Astrocyte (in vitro differentiated cells and primary cell): ENCODE measurements around the gene TVP23A. TPM values are rescaled to one million over a fixed set of nuclear protein-coding genes. Genes with fewer than 3 reads are reported as not detected.
A peak's percentile ranks its signal among the peaks of the same experiment; 100 is the strongest.

Experiments used
- DNase-seq: peaks from one replicate; pipeline ENCODE4 v3.0.0-alpha.2; 2010; ENCODE audit warnings: low read depth
- FAIRE-seq: peaks from 2 replicates; lab custom pipeline; 2011; peaks lifted over from hg19 to GRCh38; lab: Jason Lieb, UNC
- H2AFZ ChIP-seq: 2 replicates; pipeline ENCODE4 v1.6.0; 2012; ENCODE audit warnings: low read depth, low read length, inconsistent platforms
- H3K27ac ChIP-seq: 2 replicates; pipeline ENCODE4 v1.5.1; 2011; ENCODE audit warnings: low read depth, low read length, inconsistent platforms
- H3K27me3 ChIP-seq: 2 replicates; pipeline ENCODE4 v1.6.0; 2011; ENCODE audit warnings: low read length, inconsistent platforms; ENCODE audit not compliant: insufficient read depth
- H3K36me3 ChIP-seq: 2 replicates; pipeline ENCODE4 v1.5.1; 2011; ENCODE audit warnings: low read length, inconsistent platforms; ENCODE audit not compliant: insufficient read depth
- H3K4me1 ChIP-seq: 2 replicates; pipeline ENCODE4 v1.5.1; 2011; ENCODE audit warnings: low read length, inconsistent platforms; ENCODE audit not compliant: insufficient read depth
- H3K4me2 ChIP-seq: 2 replicates; pipeline ENCODE4 v1.6.0; 2012; ENCODE audit warnings: low read length, inconsistent platforms
- H3K4me3 ChIP-seq: 2 replicates; pipeline ENCODE4 v1.5.1; 2011; ENCODE audit warnings: low read depth, mild to moderate bottlenecking, low read length, inconsistent platforms; ENCODE audit not compliant: insufficient read depth
- H3K79me2 ChIP-seq: 2 replicates; pipeline ENCODE4 v1.6.0; 2012; ENCODE audit warnings: mild to moderate bottlenecking, low read length, inconsistent platforms; ENCODE audit not compliant: insufficient read depth
- H3K9ac ChIP-seq: 2 replicates; pipeline ENCODE4 v1.6.0; 2012; ENCODE audit warnings: mild to moderate bottlenecking, low read length, inconsistent platforms
- H3K9me3 ChIP-seq: 2 replicates; pipeline ENCODE4 v1.5.1; 2012; ENCODE audit warnings: low read depth, mild to moderate bottlenecking, low read length, inconsistent platforms; ENCODE audit not compliant: insufficient read depth
- H4K20me1 ChIP-seq: 2 replicates; pipeline ENCODE4 v1.6.0; 2012; ENCODE audit warnings: low read length, inconsistent platforms; ENCODE audit not compliant: insufficient read depth
- H3K27ac Mint-ChIP-seq: one replicate; pipeline ENCODE4 v1.8.0; 2021; ENCODE audit warnings: mild to moderate bottlenecking, mixed read lengths; ENCODE audit not compliant: unreplicated experiment
- H3K27me3 Mint-ChIP-seq: one replicate; pipeline ENCODE4 v1.8.0; 2021; ENCODE audit warnings: low read depth, mixed read lengths; ENCODE audit not compliant: unreplicated experiment
- H3K36me3 Mint-ChIP-seq: one replicate; pipeline ENCODE4 v1.8.0; 2021; ENCODE audit warnings: low read depth, mixed read lengths; ENCODE audit not compliant: unreplicated experiment
- H3K4me1 Mint-ChIP-seq: one replicate; pipeline ENCODE4 v1.8.0; 2021; ENCODE audit warnings: low read depth, mixed read lengths; ENCODE audit not compliant: unreplicated experiment
- H3K4me3 Mint-ChIP-seq: one replicate; pipeline ENCODE4 v1.8.0; 2021; ENCODE audit warnings: mild to moderate bottlenecking, moderate library complexity, mixed read lengths; ENCODE audit not compliant: unreplicated experiment
- H3K9me3 Mint-ChIP-seq: one replicate; pipeline ENCODE4 v1.8.0; 2021; ENCODE audit warnings: mild to moderate bottlenecking, mixed read lengths; ENCODE audit not compliant: unreplicated experiment
- CTCF ChIP-seq: IDR thresholded peaks from 2 replicates; pipeline ENCODE4 v1.5.1; 2011; ENCODE audit warnings: low read depth, mild to moderate bottlenecking, inconsistent platforms, low read length, moderate library complexity; ENCODE audit not compliant: insufficient read depth
- EZH2 ChIP-seq: IDR thresholded peaks from 2 replicates; pipeline ENCODE4 v1.6.1; 2012; ENCODE audit warnings: mild to moderate bottlenecking, low read length, inconsistent platforms; ENCODE audit not compliant: insufficient read depth
- total RNA-seq: library from RNA; stranded (reverse); gene quantifications from 2 replicates; pipeline ENCODE4 v1.2.1, GENCODE V29; 2021

The TVP23A gene
- total RNA-seq, 1 donor from 2014 or later: 0.34 TPM

- H3K4me3 Mint-ChIP-seq: peak overlapping the region; percentile 95
- no peaks in the 10 kb centered on the region for H4K20me1 ChIP-seq
- no peaks in the 10 kb centered on the region for H3K9me3 ChIP-seq
- H3K36me3 Mint-ChIP-seq: no peaks in the 10 kb centered on the region
- H3K27ac ChIP-seq: peak overlapping the region; percentile 69
- H2AFZ ChIP-seq: peak overlapping the region; percentile 84
- peak overlapping the region; percentile 97 for H3K9ac ChIP-seq
- no peak for TF ChIP-seq EZH2
- TF ChIP-seq CTCF: no peak
- peak overlapping the region; percentile 100 for H3K27ac Mint-ChIP-seq
- no peaks in the 10 kb centered on the region for H3K27me3 ChIP-seq
- no peaks in the 10 kb centered on the region for H3K36me3 ChIP-seq
- H3K79me2 ChIP-seq: no peaks in the 10 kb centered on the region
- H3K27me3 Mint-ChIP-seq: no peaks in the 10 kb centered on the region
- H3K4me1 ChIP-seq: peaks cover 14% of the 10 kb centered on the region
- H3K4me3 ChIP-seq: peak overlapping the region; percentile 72
- no peaks in the 10 kb centered on the region for H3K9me3 Mint-ChIP-seq
- H3K4me1 Mint-ChIP-seq: peaks cover 13% of the 10 kb centered on the region
- peak; percentile 38 for DNase-seq
- no peak for FAIRE-seq
- peak overlapping the region; percentile 92 for H3K4me2 ChIP-seq
These were observed 74.1 kb downstream of the TVP23A start for GRCh38 chr16:10744370-10745030.

- H3K27ac ChIP-seq: peak within 1 kb of the TSS; percentile 98
- H3K4me3 ChIP-seq: peak within 1 kb of the TSS; percentile 72
- H3K27me3 Mint-ChIP-seq: no peaks in the 10 kb centered on the region
- peak within 1 kb of the TSS; percentile 95 for H3K4me3 Mint-ChIP-seq
- no peaks in the 10 kb centered on the region for H3K36me3 ChIP-seq
- no peaks in the 10 kb centered on the region for H3K27me3 ChIP-seq
- H2AFZ ChIP-seq: peak within 1 kb of the TSS; percentile 97
- H3K36me3 Mint-ChIP-seq: no peaks in the 10 kb centered on the region
- no peaks in the 10 kb centered on the region for H3K9me3 Mint-ChIP-seq
- FAIRE-seq (no peak), DNase-seq (peak; percentile 95)
- TF ChIP-seq CTCF: no peak
- no peak for TF ChIP-seq EZH2
- peak within 1 kb of the TSS; percentile 97 for H3K9ac ChIP-seq
- peak within 1 kb of the TSS; percentile 100 for H3K27ac Mint-ChIP-seq
- H4K20me1 ChIP-seq: no peaks in the 10 kb centered on the region
- H3K4me1 Mint-ChIP-seq: peaks cover 6% of the 10 kb centered on the region
- no peaks in the 10 kb centered on the region for H3K9me3 ChIP-seq
- peak within 1 kb of the TSS; percentile 92 for H3K4me2 ChIP-seq
- H3K79me2 ChIP-seq: no peaks in the 10 kb centered on the region
- peaks cover 11% of the 10 kb centered on the region for H3K4me1 ChIP-seq
These were observed 74.8 kb downstream of the TVP23A start, which contains the start of gene NUBP1 for GRCh38 chr16:10743610-10744369. NUBP1 (plus strand) TSS chr16:10743842; CDS start chr16:10743864, 22 bp downstream.
